Hepatocyte (in vitro differentiated cells): ENCODE measurements around the gene SFT2D1. TPM values are rescaled to one million over a fixed set of nuclear protein-coding genes. Genes with fewer than 3 reads are reported as not detected.

ENCODE experiments used
- DNase-seq: peaks from one replicate; pipeline ENCODE4 v3.0.0-alpha.2; 2016; ENCODE audit warnings: low spot score
- H2AFZ ChIP-seq: fragments of 200-600 bp; sonication (generic); 2 replicates; pipeline ENCODE4 v1.6.0; 2016; ENCODE audit warnings: antibody characterized with exemption, mild to moderate bottlenecking
- H3K27ac ChIP-seq: fragments of 200-600 bp; sonication (generic); 2 replicates; pipeline ENCODE4 v1.5.1; 2016; ENCODE audit warnings: mild to moderate bottlenecking
- H3K27me3 ChIP-seq: fragments of 200-600 bp; sonication (generic); 2 replicates; pipeline ENCODE4 v1.6.1; 2016
- H3K36me3 ChIP-seq: fragments of 200-600 bp; sonication (generic); replicated peaks from 2 replicates; pipeline ENCODE4 v1.5.1; 2016; ENCODE audit warnings: low read depth; ENCODE audit not compliant: insufficient read depth
- H3K4me1 ChIP-seq: fragments of 200-600 bp; sonication (generic); 2 replicates; pipeline ENCODE4 v1.5.1; 2016; ENCODE audit warnings: mild to moderate bottlenecking, moderate library complexity; ENCODE audit not compliant: insufficient read depth
- H3K4me2 ChIP-seq: fragments of 200-600 bp; sonication (generic); 2 replicates; pipeline ENCODE4 v1.6.0; 2016
- H3K4me3 ChIP-seq: fragments of 200-600 bp; sonication (generic); 2 replicates; pipeline ENCODE4 v1.5.1; 2016; ENCODE audit warnings: mild to moderate bottlenecking
- H3K79me2 ChIP-seq: fragments of 200-600 bp; sonication (generic); 2 replicates; pipeline ENCODE4 v1.6.0; 2017; ENCODE audit warnings: mild to moderate bottlenecking
- H3K9me2 ChIP-seq: fragments of 200-600 bp; sonication (generic); replicated peaks from 2 replicates; pipeline ENCODE4 v1.6.0; 2017; ENCODE audit warnings: mild to moderate bottlenecking; ENCODE audit not compliant: insufficient read depth
- H3K9me3 ChIP-seq: fragments of 200-600 bp; sonication (generic); 2 replicates; pipeline ENCODE4 v1.5.1; 2016; ENCODE audit warnings: low read depth, mild to moderate bottlenecking
- H4K20me1 ChIP-seq: fragments of 200-600 bp; sonication (generic); 2 replicates; pipeline ENCODE4 v1.6.0; 2016; ENCODE audit warnings: mild to moderate bottlenecking; ENCODE audit not compliant: insufficient read depth, poor library complexity, severe bottlenecking
- CTCF ChIP-seq: fragments of 200-600 bp; sonication (generic); IDR thresholded peaks from 2 replicates; pipeline ENCODE4 v1.5.1; 2016; ENCODE audit warnings: antibody characterized with exemption, mild to moderate bottlenecking; ENCODE audit not compliant: poor library complexity
- EZH2 ChIP-seq: fragments of 200-600 bp; sonication (generic); IDR thresholded peaks from 2 replicates; pipeline ENCODE4 v1.6.1; 2016; ENCODE audit warnings: antibody characterized with exemption, mild to moderate bottlenecking, borderline replicate concordance
- EZH2phosphoT487 ChIP-seq: fragments of 200-600 bp; sonication (generic); IDR thresholded peaks from one replicate; pipeline ENCODE4 v1.6.1; 2018; ENCODE audit warnings: antibody characterized with exemption, mild to moderate bottlenecking, low read depth, moderate library complexity; ENCODE audit not compliant: unreplicated experiment, severe bottlenecking
- WGBS: methylation state at CpG from one replicate; pipeline ENCODE4 v1.1.6; 2016; ENCODE audit warnings: low lambda C conversion rate; ENCODE audit errors: missing lambda C conversion rate; 5-methylcytosine and 5-hydroxymethylcytosine counted together
- polyA plus RNA-seq: library from polyadenylated mRNA; unstranded; fragments of >200 nt; fragmentation: Nextera tagmentation; extraction: Ambion mirVana; gene quantifications from 2 replicates; pipeline ENCODE4 v1.2.1, GENCODE V29; 2016
- total RNA-seq: library from RNA; depleted of rRNA; stranded (reverse); fragments of >200 nt; gene quantifications from 2 replicates; pipeline ENCODE4 v1.2.3, GENCODE V29; 2014

Gene SFT2D1
- total and polyA plus RNA-seq, 2 experiments from 2014 or later = 51.6 to 83.0 TPM

- H2AFZ ChIP-seq = no peak overlapping the region
- peaks cover 18% of the 10 kb centered on the region for H3K27me3 ChIP-seq
- H3K4me3 ChIP-seq = no peak overlapping the region
- no peaks in the 10 kb centered on the region for H3K4me1 ChIP-seq
- no peaks in the 10 kb centered on the region for H3K36me3 ChIP-seq
- no peaks in the 10 kb centered on the region for H3K9me2 ChIP-seq
- H3K79me2 ChIP-seq = no peaks in the 10 kb centered on the region
- no peaks in the 10 kb centered on the region for H3K9me3 ChIP-seq
- TF ChIP-seq EZH2 (no peak), CTCF (no peak), EZH2phosphoT487 (no peak)
- no peak for DNase-seq
- H3K4me2 ChIP-seq = no peak overlapping the region
- no peaks in the 10 kb centered on the region for H4K20me1 ChIP-seq
- 75% methylated on average over 11 of the region's 11 CpGs for WGBS
- no peak overlapping the region for H3K27ac ChIP-seq
Observed at GRCh38 chr6:166282394-166283032, 59.8 kb downstream of the SFT2D1 start.

GRCh38 chr6:166281104-166281503 is 61.2 kb downstream of the SFT2D1 start:
- H3K79me2 ChIP-seq = no peaks in the 10 kb centered on the region
- TF ChIP-seq EZH2phosphoT487 (no peak), EZH2 (no peak), CTCF (no peak)
- H3K4me2 ChIP-seq = no peak overlapping the region
- H3K9me3 ChIP-seq = no peaks in the 10 kb centered on the region
- no peaks in the 10 kb centered on the region for H4K20me1 ChIP-seq
- no peak overlapping the region for H3K27ac ChIP-seq
- WGBS = 92% methylated on average over 9 of the region's 9 CpGs
- DNase-seq = no peak
- no peaks in the 10 kb centered on the region for H3K36me3 ChIP-seq
- H3K4me1 ChIP-seq = no peaks in the 10 kb centered on the region
- no peak overlapping the region for H2AFZ ChIP-seq
- no peaks in the 10 kb centered on the region for H3K9me2 ChIP-seq
- H3K4me3 ChIP-seq = no peak overlapping the region
- peaks cover 18% of the 10 kb centered on the region for H3K27me3 ChIP-seq

- 91% methylated on average over 1 of the region's 1 CpG for WGBS
- Histone ChIP-seq H3K4me2 (no peak overlapping the region), H3K4me3 (no peak overlapping the region)
Observed at GRCh38 chr6:166279393-166279679, 63.0 kb downstream of the SFT2D1 start.

More at GRCh38 chr6:166279393-166279679, 63.0 kb downstream of the SFT2D1 start:
- H2AFZ ChIP-seq = no peak overlapping the region
- no peaks in the 10 kb centered on the region for H3K4me1 ChIP-seq
- H3K36me3 ChIP-seq = no peaks in the 10 kb centered on the region
- no peaks in the 10 kb centered on the region for H3K9me2 ChIP-seq
- no peaks in the 10 kb centered on the region for H3K9me3 ChIP-seq
- TF ChIP-seq EZH2 = no peak
- no peak for TF ChIP-seq EZH2phosphoT487
- TF ChIP-seq CTCF = no peak
- H3K27me3 ChIP-seq = peaks cover 18% of the 10 kb centered on the region
- DNase-seq = no peak
- H3K79me2 ChIP-seq = no peaks in the 10 kb centered on the region
- no peak overlapping the region for H3K27ac ChIP-seq
- no peaks in the 10 kb centered on the region for H4K20me1 ChIP-seq
